Tibial nerve (tissue), 3 donors: Measurements from ENCODE around the gene MLKL.

Experiments
- CTCF ChIP-seq, 5 experiments: fragments of 200-600 bp in 3 of 5; fragments of 450-650 bp in 2 of 5; sonication (generic) in 3 of 5; IDR thresholded peaks; one replicate each; pipeline ENCODE4 v1.5.1; 2016 to 2019; ENCODE audit warnings: antibody characterized with exemption in 5 of 5, mild to moderate bottlenecking in 3 of 5, moderate library complexity in 2 of 5
- POLR2A ChIP-seq, 2 donors: fragments of 450-650 bp; IDR thresholded peaks; one replicate each; pipeline ENCODE4 v1.6.1; 2017; ENCODE audit warnings: antibody characterized with exemption in 2 of 2, mild to moderate bottlenecking in 2 of 2, moderate library complexity in 2 of 2

DNA sequence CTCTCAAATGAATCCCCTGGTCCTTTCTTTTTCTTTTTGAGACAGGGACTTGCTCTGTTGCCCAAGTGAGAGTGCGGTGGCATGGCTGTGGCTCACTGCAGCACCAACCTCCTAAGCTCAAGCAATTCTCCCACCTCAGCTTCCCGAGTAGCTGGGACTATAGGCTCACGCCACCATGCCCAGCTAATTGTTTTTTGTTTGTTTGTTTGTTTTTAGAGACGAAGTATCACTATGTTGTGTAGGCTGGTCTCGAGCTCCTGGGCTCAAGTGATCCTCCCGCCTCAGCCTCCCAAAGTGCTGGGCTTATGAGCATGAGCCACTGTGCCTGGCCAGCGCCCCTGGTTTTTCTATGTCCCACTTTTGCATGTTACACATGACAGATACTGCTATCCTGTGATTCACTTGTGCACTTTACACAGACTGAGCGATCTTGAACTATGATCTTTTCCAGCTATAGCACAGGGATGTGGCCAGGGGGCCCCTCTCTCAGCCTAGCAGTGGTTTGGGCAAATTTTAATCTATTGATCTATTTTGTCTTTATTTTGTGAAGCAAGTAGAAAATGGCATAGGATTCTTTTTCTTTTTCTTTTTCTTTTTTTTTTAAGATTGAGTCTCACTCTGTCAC is 31.3 kb upstream of the MLKL start:
- TF ChIP-seq CTCF (IDR thresholded peaks at IDR 0.05) = no peak
- no peak for TF ChIP-seq POLR2A (IDR thresholded peaks at IDR 0.05)
